NB4 (cell line): ENCODE data around the gene PHKA1.
"Not testable (repeated sequence)": the region's sequence is repeated elsewhere in the genome, so short reads cannot be mapped to it uniquely, and the experiment has no call there.

Experiments
- DNase-seq: peaks from one replicate; pipeline ENCODE4 v3.0.0; 2010; ENCODE audit warnings: low read depth
- H3K4me3 ChIP-seq: one replicate; pipeline ENCODE4 v1.5.1; 2011; ENCODE audit warnings: mild to moderate bottlenecking, low read depth, low read length, moderate library complexity
- CTCF ChIP-seq: IDR thresholded peaks from one replicate; pipeline ENCODE4 v1.5.1; 2012; ENCODE audit warnings: low read depth, low read length
- MAX ChIP-seq: IDR thresholded peaks from 2 replicates; pipeline ENCODE4 v1.6.1; 2011; ENCODE audit warnings: low read depth, low read length
- MYC ChIP-seq: IDR thresholded peaks from 2 replicates; pipeline ENCODE4 v1.6.1; 2011; ENCODE audit warnings: low read depth, low read length
- POLR2A ChIP-seq: IDR thresholded peaks from 2 replicates; pipeline ENCODE4 v1.6.1; 2011; ENCODE audit warnings: mild to moderate bottlenecking; ENCODE audit not compliant: insufficient read length; ENCODE audit errors: extremely low read depth

Gene PHKA1

DNA sequence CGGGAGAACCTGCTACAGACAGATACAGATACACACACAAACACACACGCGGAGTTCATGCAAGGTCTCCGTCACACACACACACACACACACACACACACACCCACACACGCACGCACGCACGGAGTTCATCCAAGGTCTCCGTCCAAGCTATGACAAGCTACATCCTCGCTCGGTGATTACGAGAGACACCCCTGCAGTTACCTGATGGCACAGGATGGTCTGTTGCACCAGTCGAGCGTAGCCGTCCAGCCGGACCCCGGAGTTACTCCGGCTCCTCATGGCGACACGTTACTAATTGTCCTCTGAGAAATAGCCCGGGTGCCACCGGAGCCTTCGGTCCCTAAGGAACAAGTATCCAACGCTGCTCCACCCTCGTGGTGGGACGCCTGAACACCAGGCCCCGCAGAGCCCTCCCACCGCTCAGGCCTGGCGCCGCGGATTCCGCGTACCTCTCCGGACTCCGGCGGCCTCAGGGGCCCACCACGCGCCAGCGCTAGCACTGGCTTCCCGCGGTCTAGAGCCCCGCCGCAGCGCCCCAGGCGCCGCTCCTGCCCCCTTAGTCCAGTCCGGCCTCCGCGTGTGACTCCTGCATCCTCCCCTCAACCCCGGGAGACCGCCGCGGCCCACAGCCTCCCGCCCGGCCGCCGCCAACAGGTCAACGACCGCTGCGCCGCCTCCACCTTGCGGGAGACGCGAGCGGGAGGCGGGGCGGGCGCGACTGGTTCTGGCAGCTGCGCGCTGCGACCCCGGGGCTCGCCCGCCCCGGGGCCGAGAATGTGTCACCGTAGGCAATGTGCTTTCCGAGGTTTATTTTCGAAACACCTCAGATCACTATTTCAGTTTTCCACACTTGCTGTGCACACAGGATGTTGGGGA lies at the start of gene PHKA1:
TSS of gene PHKA1 (minus strand) at position 708 of the 879 bp plus-strand sequence. CDS start at position 282, 426 bp downstream.
- peak; percentile 64 for DNase-seq
- peak within 1 kb of the TSS; percentile 58 for H3K4me3 ChIP-seq

GRCh38 chrX:72760454-72760853 lies 46.3 kb upstream of the PHKA1 start:
- not testable (repeated sequence) for H3K4me3 ChIP-seq, DNase-seq

DNA sequence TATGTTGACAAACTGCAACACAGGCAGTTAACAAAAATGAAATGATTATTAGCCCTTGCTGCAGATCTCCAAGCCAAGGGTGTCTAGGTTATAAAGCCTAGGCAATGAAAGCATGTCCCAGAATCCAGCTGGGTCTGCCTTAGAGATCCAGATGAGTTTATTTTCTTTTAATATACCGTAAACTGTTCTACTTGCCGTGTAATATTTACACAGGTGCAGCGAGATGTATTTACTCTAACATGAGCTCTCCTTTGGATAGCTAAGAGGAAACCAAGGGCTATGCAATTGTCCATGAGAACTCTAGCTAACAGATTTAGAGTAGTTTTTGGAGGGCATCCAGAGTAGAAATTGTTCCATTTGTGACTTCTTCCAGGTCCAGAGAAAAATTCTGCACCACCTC lies 34.4 kb upstream of the PHKA1 start:
- not testable (repeated sequence) for DNase-seq, H3K4me3 ChIP-seq

- not testable (repeated sequence) for H3K4me3 ChIP-seq, DNase-seq
Measured at GRCh38 chrX:72745546-72745945, 31.4 kb upstream of the PHKA1 start.

- no peak for DNase-seq
- no peak for TF ChIP-seq POLR2A
- no peak for TF ChIP-seq MAX
- no peak for TF ChIP-seq MYC
- no peak for TF ChIP-seq CTCF
- H3K4me3 ChIP-seq = no peak overlapping the region
Measured at GRCh38 chrX:72735561-72735960, 21.5 kb upstream of the PHKA1 start.

GRCh38 chrX:72733636-72734035 lies 19.5 kb upstream of the PHKA1 start:
- not testable (repeated sequence) for DNase-seq, H3K4me3 ChIP-seq

DNA sequence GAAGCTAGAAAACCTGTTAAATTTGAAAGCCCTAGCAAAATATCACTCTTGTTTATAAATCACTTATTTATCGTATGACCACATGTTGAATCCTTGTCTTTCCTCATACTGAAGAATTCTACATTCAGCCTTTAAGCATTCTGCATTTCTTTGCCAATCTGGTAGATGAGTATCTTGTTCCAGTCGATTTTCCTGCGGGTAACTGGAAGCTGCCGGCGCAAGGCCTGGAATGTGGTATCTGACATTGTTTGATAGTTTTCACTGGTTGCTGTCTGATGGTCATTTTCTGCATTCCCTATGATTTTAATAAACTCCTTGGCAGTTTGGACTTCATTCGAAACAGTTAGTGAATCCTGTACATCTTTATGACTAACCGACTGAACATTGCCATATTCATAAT lies 13.7 kb upstream of the PHKA1 start:
- H3K4me3 ChIP-seq = no peak overlapping the region
- TF ChIP-seq MYC (no peak), MAX (no peak), POLR2A (no peak)
- DNase-seq = no peak

DNA sequence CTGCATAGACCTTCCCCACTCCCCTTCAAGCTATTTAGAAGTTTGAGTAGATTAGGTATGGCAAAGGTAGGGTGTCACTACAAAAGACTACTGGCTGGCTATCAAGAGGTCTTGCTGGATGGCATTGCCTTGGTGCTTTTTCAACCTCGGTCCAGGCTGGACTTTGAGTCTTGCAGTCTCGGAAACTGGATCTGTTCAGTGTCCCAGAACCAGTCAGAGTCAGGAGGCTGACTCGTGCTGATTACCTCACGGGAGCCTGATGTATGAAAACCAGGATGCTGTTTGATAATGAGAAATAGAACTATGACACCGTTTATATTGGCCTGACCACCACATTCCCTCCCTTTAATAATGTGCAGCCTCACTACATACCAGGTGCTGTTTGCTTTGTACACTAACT lies 2.7 kb upstream of the PHKA1 start:
- TF ChIP-seq CTCF (no peak), MYC (no peak), MAX (no peak), POLR2A (no peak)
- H3K4me3 ChIP-seq = no peak overlapping the region
- no peak for DNase-seq

DNA sequence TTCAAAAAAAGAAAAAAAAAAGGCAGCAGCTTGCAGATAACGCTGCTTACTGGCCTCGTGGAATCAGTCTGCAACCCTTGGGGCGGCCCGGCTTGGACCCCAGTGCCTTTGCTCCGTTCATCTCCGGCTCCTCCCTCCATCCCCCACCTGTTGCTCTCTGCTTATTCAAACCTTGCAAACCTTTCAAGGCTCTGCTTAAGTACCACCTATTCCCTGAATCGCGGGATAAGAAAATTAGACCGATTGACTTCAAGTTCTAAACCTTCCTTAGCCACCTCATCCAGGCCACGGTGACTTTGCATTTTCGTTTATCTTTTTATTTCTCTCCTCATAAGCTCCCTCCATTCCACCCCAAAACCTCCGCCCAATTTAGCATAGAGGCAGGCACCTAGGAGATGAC lies 1.4 kb upstream of the PHKA1 start:
- TF ChIP-seq MAX (no peak), POLR2A (no peak), CTCF (no peak), MYC (no peak)
- H3K4me3 ChIP-seq = no peak overlapping the region

More for the DNA sequence above, 1.4 kb upstream of the PHKA1 start:
- no peak for DNase-seq
